Neutrophil (primary cell): ENCODE data around the gene ACOT11.

ENCODE experiments used
- H3K27ac ChIP-seq: fragments of 200-600 bp; sonication (generic); 2 replicates; pipeline ENCODE4 v1.5.1; 2016; ENCODE audit warnings: mild to moderate bottlenecking, moderate library complexity
- H3K27me3 ChIP-seq: fragments of 200-600 bp; sonication (generic); 2 replicates; pipeline ENCODE4 v1.6.0; 2016; ENCODE audit warnings: mild to moderate bottlenecking
- H3K36me3 ChIP-seq: fragments of 200-600 bp; sonication (generic); 2 replicates; pipeline ENCODE4 v1.5.1; 2017
- H3K4me1 ChIP-seq, 2 experiments: fragments of 200-600 bp in 1 of 2; sonication (generic) in 1 of 2; 1 replicate in 1 of 2; 2 replicates in 1 of 2; pipeline versions ENCODE4 v1.5.1 to v1.6.1; 2013 to 2016; ENCODE audit warnings: low read depth in 1 of 2, low read length in 1 of 2, mild to moderate bottlenecking in 1 of 2, moderate library complexity in 1 of 2; ENCODE audit not compliant: control insufficient read depth in 1 of 2, insufficient read depth in 1 of 2
- H3K4me3 ChIP-seq, 2 experiments: fragments of 200-600 bp in 1 of 2; sonication (generic) in 1 of 2; 1 replicate in 1 of 2; 2 replicates in 1 of 2; pipeline ENCODE4 v1.5.1; 2013 to 2016; ENCODE audit warnings: low read depth in 1 of 2, low read length in 1 of 2, mild to moderate bottlenecking in 1 of 2, moderate library complexity in 1 of 2
- H3K9me3 ChIP-seq: fragments of 200-600 bp; sonication (generic); 2 replicates; pipeline ENCODE4 v1.5.1; 2016
- TF ChIP-seq, protein P1 (sequence below): fragments of 200-600 bp; sonication (generic); IDR thresholded peaks from 2 replicates; pipeline ENCODE4 v1.5.1; 2016; ENCODE audit warnings: antibody characterized with exemption

Gene ACOT11

DNA sequence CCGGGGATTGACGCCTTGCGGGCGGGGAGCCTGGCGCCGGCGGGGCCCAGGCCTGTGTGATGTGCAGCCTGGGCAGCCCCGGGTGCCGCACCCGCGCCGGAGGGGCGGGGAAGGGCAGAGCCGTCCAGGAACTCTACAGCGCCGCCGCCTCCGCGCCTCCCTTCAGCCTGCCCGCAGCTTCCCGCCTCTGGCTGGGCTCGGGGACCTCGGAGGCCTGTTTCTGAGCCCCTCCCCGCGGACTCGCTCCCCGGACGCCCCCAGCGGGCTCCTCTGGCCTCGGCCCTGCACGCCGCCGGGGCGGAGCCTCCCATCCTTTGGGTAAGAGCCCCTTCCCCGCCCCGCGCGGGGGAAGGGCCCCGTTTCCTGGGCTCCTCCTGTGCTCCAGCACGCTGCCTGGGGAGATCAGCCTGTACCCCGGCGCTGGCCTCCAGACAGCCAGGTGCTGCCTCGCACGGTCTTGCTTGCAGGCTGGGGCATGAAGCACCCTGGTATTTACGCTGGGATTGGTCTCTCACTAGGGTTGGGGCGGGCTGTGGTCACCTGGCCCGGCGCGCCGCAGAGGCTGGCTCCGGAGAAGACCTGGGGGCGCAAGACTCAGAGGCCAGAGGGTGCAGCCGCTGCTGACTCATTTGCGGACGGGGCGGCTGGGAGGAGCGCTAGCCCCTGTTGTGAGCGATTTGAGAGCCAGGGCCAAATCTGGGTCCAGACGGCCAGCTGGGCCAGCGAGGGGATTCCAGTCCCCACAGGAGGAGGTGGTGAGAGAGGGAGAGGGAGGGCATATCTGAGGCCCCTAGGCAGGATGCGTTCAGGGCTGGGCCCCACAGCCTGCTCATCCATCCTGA is 5.7 kb upstream of the ACOT11 start:
- H3K4me1 ChIP-seq, result peaks cover 31% of the 10 kb centered on the region in 2 experiments
- H3K27ac ChIP-seq, result no peak overlapping the region
- H3K36me3 ChIP-seq, result no peaks in the 10 kb centered on the region
- no peaks in the 10 kb centered on the region for H3K27me3 ChIP-seq
- peak overlapping the region; percentile 54 to 67 for H3K4me3 ChIP-seq
- TF ChIP-seq, protein P1, sequence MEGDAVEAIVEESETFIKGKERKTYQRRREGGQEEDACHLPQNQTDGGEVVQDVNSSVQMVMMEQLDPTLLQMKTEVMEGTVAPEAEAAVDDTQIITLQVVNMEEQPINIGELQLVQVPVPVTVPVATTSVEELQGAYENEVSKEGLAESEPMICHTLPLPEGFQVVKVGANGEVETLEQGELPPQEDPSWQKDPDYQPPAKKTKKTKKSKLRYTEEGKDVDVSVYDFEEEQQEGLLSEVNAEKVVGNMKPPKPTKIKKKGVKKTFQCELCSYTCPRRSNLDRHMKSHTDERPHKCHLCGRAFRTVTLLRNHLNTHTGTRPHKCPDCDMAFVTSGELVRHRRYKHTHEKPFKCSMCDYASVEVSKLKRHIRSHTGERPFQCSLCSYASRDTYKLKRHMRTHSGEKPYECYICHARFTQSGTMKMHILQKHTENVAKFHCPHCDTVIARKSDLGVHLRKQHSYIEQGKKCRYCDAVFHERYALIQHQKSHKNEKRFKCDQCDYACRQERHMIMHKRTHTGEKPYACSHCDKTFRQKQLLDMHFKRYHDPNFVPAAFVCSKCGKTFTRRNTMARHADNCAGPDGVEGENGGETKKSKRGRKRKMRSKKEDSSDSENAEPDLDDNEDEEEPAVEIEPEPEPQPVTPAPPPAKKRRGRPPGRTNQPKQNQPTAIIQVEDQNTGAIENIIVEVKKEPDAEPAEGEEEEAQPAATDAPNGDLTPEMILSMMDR, result no peak
- no peaks in the 10 kb centered on the region for H3K9me3 ChIP-seq

DNA sequence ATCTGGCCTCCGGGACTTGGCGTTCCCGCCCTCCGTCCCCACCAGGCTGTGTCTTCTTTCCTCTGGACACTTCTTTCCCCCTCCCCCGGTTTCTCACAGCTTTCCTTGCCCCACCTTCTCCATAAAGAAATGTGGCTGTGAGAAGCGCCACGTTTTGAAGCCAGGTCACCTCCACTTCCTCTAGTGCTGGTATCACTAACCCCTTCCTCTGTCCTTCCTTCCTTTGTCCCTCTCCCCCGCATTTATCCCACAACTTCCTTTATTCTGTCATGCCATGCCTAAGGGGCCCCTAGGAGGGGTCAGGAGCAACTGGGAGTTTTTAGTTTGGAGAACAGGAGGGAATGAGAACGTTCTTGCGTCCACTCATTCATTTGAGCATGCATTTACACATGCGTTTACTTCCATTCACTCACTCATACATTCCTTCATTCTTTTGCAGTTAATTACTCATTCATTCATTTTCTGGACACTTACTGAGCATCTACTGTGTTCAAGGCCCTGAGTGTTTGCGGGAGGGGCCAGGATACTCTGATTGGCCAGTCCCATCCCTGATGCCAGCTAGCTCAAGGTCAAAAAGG is 5.0 kb upstream of the ACOT11 start:
- Histone ChIP-seq H3K27ac (no peak overlapping the region), H3K4me1 (peaks cover 36 to 38% of the 10 kb centered on the region in 2 experiments), H3K36me3 (no peaks in the 10 kb centered on the region), H3K4me3 (peak overlapping the region; percentile 54 to 67), H3K9me3 (no peaks in the 10 kb centered on the region), H3K27me3 (no peaks in the 10 kb centered on the region)
- TF ChIP-seq, protein P1, result no peak

GRCh38 chr1:54543729-54544496 is 4.1 kb upstream of the ACOT11 start:
- H3K27ac ChIP-seq, result no peak overlapping the region
- H3K27me3 ChIP-seq, result no peaks in the 10 kb centered on the region
- no peak overlapping the region for H3K4me3 ChIP-seq
- peaks cover 36 to 44% of the 10 kb centered on the region in 2 experiments for H3K4me1 ChIP-seq
- TF ChIP-seq, protein P1, result no peak
- no peaks in the 10 kb centered on the region for H3K9me3 ChIP-seq
- no peaks in the 10 kb centered on the region for H3K36me3 ChIP-seq

- TF ChIP-seq, protein P1, result no peak
- no peaks in the 10 kb centered on the region for H3K27me3 ChIP-seq
- H3K36me3 ChIP-seq, result no peaks in the 10 kb centered on the region
- H3K9me3 ChIP-seq, result no peaks in the 10 kb centered on the region
- no peak overlapping the region for H3K4me3 ChIP-seq
- peaks cover 36 to 44% of the 10 kb centered on the region in 2 experiments for H3K4me1 ChIP-seq
- H3K27ac ChIP-seq, result no peak overlapping the region
Observed at GRCh38 chr1:54545916-54546635, 2.0 kb upstream of the ACOT11 start.
